ENCODE data around the gene PARD3.

- no peak for TF ChIP-seq CTCF (IDR thresholded peaks at IDR 0.05; ENCODE audit: insufficient read depth, low read length, poor library complexity, severe bottlenecking)
- TF ChIP-seq EZH2phosphoT487 (conservative IDR thresholded peaks at IDR 0.05; ENCODE audit: low read length): no peak
Measured at GRCh38 chr10:34384372-34384771, 430.7 kb downstream of the PARD3 start.
